ENCODE results near the gene KIF3B.

Gene KIF3B

GRCh38 chr20:32362901-32363364 is 85.5 kb downstream of the KIF3B start:
- no peak for TF ChIP-seq CTCF (IDR thresholded peaks at IDR 0.05)
- Histone ChIP-seq H3K27ac (peak overlapping the region in 1 of 2 donors; percentile 14), H3K4me3 (no peak overlapping the region)
- DNase-seq (ENCODE audit: low spot score): no peak

GRCh38 chr20:32363492-32363891 is 86.0 kb downstream of the KIF3B start:
- Histone ChIP-seq H3K4me3 (no peak overlapping the region), H3K27ac (no peak overlapping the region)
- DNase-seq (ENCODE audit: low spot score): no peak
- no peak for TF ChIP-seq CTCF (IDR thresholded peaks at IDR 0.05)

- Histone ChIP-seq H3K4me3 (no peak overlapping the region), H3K27ac (no peak overlapping the region)
- no peak for DNase-seq (ENCODE audit: low spot score)
- TF ChIP-seq CTCF (IDR thresholded peaks at IDR 0.05): no peak
Measured at GRCh38 chr20:32364554-32365208, 87.2 kb downstream of the KIF3B start.

GRCh38 chr20:32365564-32365963 is 88.1 kb downstream of the KIF3B start:
- TF ChIP-seq CTCF (IDR thresholded peaks at IDR 0.05): no peak
- no peak overlapping the region for H3K4me3 ChIP-seq
- no peak overlapping the region for H3K27ac ChIP-seq
- no peak for DNase-seq (ENCODE audit: low spot score)

- no peak overlapping the region for H3K27ac ChIP-seq
- TF ChIP-seq CTCF (IDR thresholded peaks at IDR 0.05): no peak
- no peak overlapping the region for H3K4me3 ChIP-seq
- DNase-seq (ENCODE audit: low spot score): no peak
Measured at GRCh38 chr20:32366380-32366779, 88.9 kb downstream of the KIF3B start.

- Histone ChIP-seq H3K4me3 (no peak overlapping the region), H3K27ac (no peak overlapping the region)
- DNase-seq (ENCODE audit: low spot score): no peak
- TF ChIP-seq CTCF (IDR thresholded peaks at IDR 0.05): no peak
Measured at GRCh38 chr20:32368323-32368722, 90.9 kb downstream of the KIF3B start.

GRCh38 chr20:32368925-32369324 is 91.5 kb downstream of the KIF3B start:
- Histone ChIP-seq H3K27ac (no peak overlapping the region), H3K4me3 (no peak overlapping the region)
- DNase-seq (ENCODE audit: low spot score): no peak
- TF ChIP-seq CTCF (IDR thresholded peaks at IDR 0.05): no peak

Measured in coronary artery (tissue), 2 donors.